HepG2 (cell line): Measurements from ENCODE around the gene CHMP1A. TPM values are rescaled to one million over a fixed set of nuclear protein-coding genes. Genes with fewer than 3 reads are reported as not detected.

Experiments
- ATAC-seq: fragments of 200-7000 bp; cut with Tn5 transposase; 3 replicates; pipeline ENCODE4 v1.9.1; 2020; ENCODE audit warnings: mild to moderate bottlenecking, moderate library complexity
- BruUV-seq: library from RNA; stranded (reverse); fragments of 400-500 nt; replicated peaks from 2 replicates; lab custom pipeline; 2021; lab: Mats Ljungman, UMichigan
- CTCF ChIA-PET: fragments of 300-600 bp; formaldehyde crosslinking; extraction: SDS; loops from one replicate; lab custom pipeline; 2021; ENCODE audit warnings: low total read pairs, inconsistent platforms, low intra/inter-chr PET ratio; lab: Yijun Ruan, JAX
- POLR2A ChIA-PET: fragments of 350-600 bp; sonication (Branson Sonifier 250); formaldehyde crosslinking; loops from one replicate; lab custom pipeline; 2020; ENCODE audit warnings: antibody characterized with exemption, inconsistent platforms; lab: Yijun Ruan, JAX
- DNase-seq: peaks from one replicate; pipeline ENCODE4 v3.0.0-alpha.2; 2015; ENCODE audit warnings: low spot score
- FAIRE-seq: peaks from 3 replicates; lab custom pipeline; 2011; peaks lifted over from hg19 to GRCh38; lab: Jason Lieb, UNC
- H2AFZ ChIP-seq: one replicate; pipeline ENCODE4 v1.6.1; 2011; ENCODE audit warnings: low read length, inconsistent platforms
- H3K27ac ChIP-seq: fragments of 300-600 bp; 3 replicates; pipeline ENCODE4 v1.8.0; 2011; ENCODE audit warnings: mixed run types, mild to moderate bottlenecking, mixed read lengths, low read length, inconsistent platforms; ENCODE audit not compliant: insufficient read depth; ENCODE audit errors: extremely low read length
- H3K27me3 ChIP-seq, 2 experiments: fragments of 200-600 bp in 1 of 2; 2 replicates in 1 of 2; 3 replicates in 1 of 2; pipeline versions ENCODE4 v1.6.0 to v1.8.0; 2011; ENCODE audit warnings: low read length in 2 of 2, mild to moderate bottlenecking in 2 of 2, moderate library complexity in 2 of 2, inconsistent platforms in 1 of 2; ENCODE audit not compliant: insufficient read depth in 2 of 2, control insufficient read depth in 1 of 2
- H3K36me3 ChIP-seq, 2 experiments: fragments of 200-600 bp in 1 of 2; replicated peaks in 1 of 2; 2 replicates in 1 of 2; 3 replicates in 1 of 2; pipeline versions ENCODE4 v1.5.1 to v1.8.0; 2011; ENCODE audit warnings: low read length in 2 of 2, inconsistent platforms in 1 of 2; ENCODE audit not compliant: insufficient read depth in 2 of 2, control insufficient read depth in 1 of 2
- H3K4me1 ChIP-seq: 2 replicates; pipeline ENCODE4 v1.5.1; 2012; ENCODE audit warnings: low read length, inconsistent platforms; ENCODE audit not compliant: insufficient read depth
- H3K4me2 ChIP-seq: 2 replicates; pipeline ENCODE4 v1.6.0; 2011; ENCODE audit warnings: low read depth, low read length, inconsistent platforms
- H3K4me3 ChIP-seq, 3 experiments: fragments of 200-600 bp in 1 of 3; sonication (generic), shearing (Covaris generic) in 1 of 3; replicated peaks in 1 of 3; 2 replicates each; pipeline ENCODE4 v1.5.1; 2011 to 2016; ENCODE audit warnings: low read length in 3 of 3, inconsistent platforms in 2 of 3, low read depth in 2 of 3, mild to moderate bottlenecking in 2 of 3, control low read depth in 1 of 3, mixed read lengths in 1 of 3; ENCODE audit not compliant: insufficient read depth in 1 of 3
- H3K79me2 ChIP-seq: one replicate; pipeline ENCODE4 v1.6.1; 2011; ENCODE audit warnings: low read length, inconsistent platforms; ENCODE audit not compliant: insufficient read depth
- H3K9ac ChIP-seq: 2 replicates; pipeline ENCODE4 v1.6.0; 2011; ENCODE audit warnings: mild to moderate bottlenecking, low read depth, low read length, inconsistent platforms; ENCODE audit not compliant: insufficient read depth
- H3K9me3 ChIP-seq: 2 replicates; pipeline ENCODE4 v1.5.1; 2012; ENCODE audit warnings: mild to moderate bottlenecking, low read length
- H4K20me1 ChIP-seq: 2 replicates; pipeline ENCODE4 v1.6.0; 2011; ENCODE audit warnings: inconsistent platforms, mild to moderate bottlenecking, low read length, moderate library complexity; ENCODE audit not compliant: insufficient read depth
- CBX5 ChIP-seq: sonication (generic); formaldehyde crosslinking; IDR thresholded peaks from 2 replicates; pipeline ENCODE4 v1.4.0; 2020; ENCODE audit warnings: missing genetic modification reagents, borderline replicate concordance
- CCDC6 ChIP-seq: sonication (generic); formaldehyde crosslinking; IDR thresholded peaks from 2 replicates; pipeline ENCODE4 v1.8.1; 2022; ENCODE audit warnings: mild to moderate bottlenecking, missing genetic modification reagents, moderate library complexity
- DMAP1 ChIP-seq: IDR thresholded peaks from 2 replicates; pipeline ENCODE4 v1.6.1; 2016
- ETV6 ChIP-seq: sonication (generic); formaldehyde crosslinking; conservative IDR thresholded peaks from 2 replicates; pipeline ENCODE4 v1.4.0; 2020; ENCODE audit warnings: missing genetic modification reagents
- PHF21A ChIP-seq: sonication (generic); formaldehyde crosslinking; IDR thresholded peaks from 2 replicates; pipeline ENCODE4 v1.5.0; 2020; ENCODE audit warnings: mild to moderate bottlenecking, missing genetic modification reagents
- SMAD3 ChIP-seq: sonication (generic); formaldehyde crosslinking; IDR thresholded peaks from 2 replicates; pipeline ENCODE4 v1.4.0; 2020; ENCODE audit warnings: missing genetic modification reagents
- TBX3 ChIP-seq: fragments of 450-650 bp; IDR thresholded peaks from 2 replicates; pipeline ENCODE4 v1.6.1; 2017; ENCODE audit warnings: antibody characterized with exemption, mild to moderate bottlenecking, inconsistent platforms, borderline replicate concordance
- ZHX2 ChIP-seq, 2 experiments: sonication (generic) in 1 of 2; formaldehyde crosslinking in 1 of 2; IDR thresholded peaks; 2 replicates each; pipeline versions ENCODE4 v1.6.1 to v1.9.0; 2014 to 2022; ENCODE audit warnings: antibody characterized with exemption in 1 of 2, borderline replicate concordance in 1 of 2, inconsistent platforms in 1 of 2, low read depth in 1 of 2, missing genetic modification reagents in 1 of 2
- ZNF20 ChIP-seq: sonication (generic); formaldehyde crosslinking; IDR thresholded peaks from 2 replicates; pipeline ENCODE4 v1.4.0; 2020; ENCODE audit warnings: mild to moderate bottlenecking, moderate library complexity, missing genetic modification reagents
- ZNF205 ChIP-seq: IDR thresholded peaks from 2 replicates; pipeline ENCODE4 v1.6.1; 2018; ENCODE audit warnings: missing biosample characterization, missing genetic modification reagents
- ZNF564 ChIP-seq: sonication (generic); formaldehyde crosslinking; IDR thresholded peaks from 2 replicates; pipeline ENCODE4 v1.8.1; 2023; ENCODE audit warnings: mild to moderate bottlenecking, missing genetic modification reagents
- ZNF567 ChIP-seq: sonication (generic); formaldehyde crosslinking; IDR thresholded peaks from 2 replicates; pipeline ENCODE4 v1.8.1; 2023; ENCODE audit warnings: mild to moderate bottlenecking, missing genetic modification reagents, borderline replicate concordance
- ZNF605 ChIP-seq: sonication (generic); formaldehyde crosslinking; IDR thresholded peaks from 2 replicates; pipeline ENCODE4 v1.8.0; 2022; ENCODE audit warnings: mild to moderate bottlenecking, missing genetic modification reagents
- ZNF614 ChIP-seq: IDR thresholded peaks from 2 replicates; pipeline ENCODE4 v1.6.1; 2018; ENCODE audit warnings: missing biosample characterization, missing genetic modification reagents, inconsistent platforms, borderline replicate concordance
- ZNF678 ChIP-seq: sonication (generic); formaldehyde crosslinking; IDR thresholded peaks from 2 replicates; pipeline ENCODE4 v1.4.0; 2020; ENCODE audit warnings: mild to moderate bottlenecking, missing genetic modification reagents
- WGBS: methylation state at CpG from one replicate; pipeline ENCODE4 v1.1.6; 2017; ENCODE audit warnings: low lambda C conversion rate; 5-methylcytosine and 5-hydroxymethylcytosine counted together
- in situ Hi-C: cut with HindIII; loops from 2 replicates; pipeline ENCODE4 v1.10.0; 2017; ENCODE audit warnings: low pct_unique_long_range_greater_than_20kb; ENCODE audit not compliant: extremely low pct_ligation_motif_present
- intact Hi-C: fragments of 100-400 bp; cut with micrococcal nuclease; formaldehyde crosslinking; loops from one replicate; pipeline ENCODE4 v1.10.0; 2022; ENCODE audit not compliant: unreplicated experiment
- polyA plus RNA-seq, 8 experiments: library from polyadenylated mRNA; depleted of rRNA in 3 of 8; stranded (reverse) in 7 of 8; unstranded in 1 of 8; fragments of >200 nt; fragmentation: Illumina TruSeq in 4 of 8; extraction: Trizol in 4 of 8; gene quantifications; 2 replicates each; pipeline versions ENCODE4 v1.2.1 to v1.2.3, GENCODE V29; 2011 to 2016; ENCODE audit warnings: low read depth in 4 of 8, missing spikeins in 1 of 8, mixed read lengths in 1 of 8; ENCODE audit not compliant: insufficient read depth in 1 of 8
- total RNA-seq, 5 experiments: library from RNA; depleted of rRNA; stranded (reverse); fragments of >200 nt; fragmentation: Illumina TruSeq; extraction: Trizol; gene quantifications; 2 replicates each; pipeline ENCODE4 v1.2.3, GENCODE V29; 2016; ENCODE audit warnings: low read depth in 1 of 5
- TF ChIP-seq, protein P1 (sequence below): sonication (generic); formaldehyde crosslinking; IDR thresholded peaks from 2 replicates; pipeline ENCODE4 v1.5.0; 2020; ENCODE audit warnings: missing genetic modification reagents

Gene CHMP1A
- total and polyA plus RNA-seq, 2 of the 13 experiments (the other 11 are each of a cell fraction or from before 2014, with no cell fraction given): 69.4 to 73.3 TPM

- peak overlapping the region in 1 of 3 experiments; percentile 48; a peak in 1 of 6 replicates for H3K4me3 ChIP-seq
- CTCF ChIA-PET: interaction anchor here (1.0 to 2.6 kb wide), 3 partner anchors 16 to 26 kb away, joined by 3 to 34 read pairs (median 3); no protein-coding TSS in a partner anchor
- POLR2A ChIA-PET: interaction anchor here (0.9 kb wide), 1 partner anchor 85 kb away, joined by 3 read pairs; no protein-coding TSS in a partner anchor
- BruUV-seq: no TSS peak
- H3K27ac ChIP-seq: no peak overlapping the region
- no peak overlapping the region for H3K9ac ChIP-seq
- H3K27me3 ChIP-seq: peaks cover 5 to 20% of the 10 kb centered on the region in 2 experiments; a peak in 2 of 5 replicates
- DNase-seq (no peak), ATAC-seq (peak; percentile 29), FAIRE-seq (no peak)
- H3K9me3 ChIP-seq: no peaks in the 10 kb centered on the region
- no peak overlapping the region for H2AFZ ChIP-seq
- no peaks in the 10 kb centered on the region for H4K20me1 ChIP-seq
- WGBS: 47% methylated on average over 12 of the region's 13 CpGs
- no peaks in the 10 kb centered on the region for H3K36me3 ChIP-seq
- in situ Hi-C loops (no loop called here), intact Hi-C loops (loop anchor here (1.0 kb wide), 1 partner anchor 26 kb away; no protein-coding TSS in a partner anchor)
- H3K4me2 ChIP-seq: peak overlapping the region; percentile 62
- H3K79me2 ChIP-seq: no peaks in the 10 kb centered on the region
- H3K4me1 ChIP-seq: peaks cover 40% of the 10 kb centered on the region
- TF ChIP-seq ZHX2 (IDR thresholded peaks at IDR 0.05; ENCODE audit: low read depth) (no peak), ZHX2 (CRISPR knock-in tag; IDR thresholded peaks at IDR 0.05; ENCODE audit: borderline replicate concordance) (no peak), ZNF205 (CRISPR knock-in tag) (no peak), SMAD3 (0 out of 2 replicates have a peak, but pooled peaks have one; percentile 5), ZNF605 (0 out of 2 replicates have a peak, but pooled peaks have one; percentile 29), TBX3 (no peak), ETV6 (no peak), ZNF567 (CRISPR knock-in tag) (0 out of 2 replicates have a peak, but pooled peaks have one; percentile 12), ZNF614 (CRISPR knock-in tag) (peak; percentile 7; the same call in 1 of the 2 replicates), PHF21A (CRISPR knock-in tag) (no peak), CCDC6 (0 out of 2 replicates have a peak, but pooled peaks have one; percentile 13), ZNF20 (CRISPR knock-in tag) (no peak), CBX5 (CRISPR knock-in tag) (no peak), ZNF564 (no peak), ZNF678 (CRISPR knock-in tag) (peak; percentile 16; the same call in 1 of the 2 replicates), DMAP1 (CRISPR knock-in tag) (no peak)
- TF ChIP-seq, protein P1, sequence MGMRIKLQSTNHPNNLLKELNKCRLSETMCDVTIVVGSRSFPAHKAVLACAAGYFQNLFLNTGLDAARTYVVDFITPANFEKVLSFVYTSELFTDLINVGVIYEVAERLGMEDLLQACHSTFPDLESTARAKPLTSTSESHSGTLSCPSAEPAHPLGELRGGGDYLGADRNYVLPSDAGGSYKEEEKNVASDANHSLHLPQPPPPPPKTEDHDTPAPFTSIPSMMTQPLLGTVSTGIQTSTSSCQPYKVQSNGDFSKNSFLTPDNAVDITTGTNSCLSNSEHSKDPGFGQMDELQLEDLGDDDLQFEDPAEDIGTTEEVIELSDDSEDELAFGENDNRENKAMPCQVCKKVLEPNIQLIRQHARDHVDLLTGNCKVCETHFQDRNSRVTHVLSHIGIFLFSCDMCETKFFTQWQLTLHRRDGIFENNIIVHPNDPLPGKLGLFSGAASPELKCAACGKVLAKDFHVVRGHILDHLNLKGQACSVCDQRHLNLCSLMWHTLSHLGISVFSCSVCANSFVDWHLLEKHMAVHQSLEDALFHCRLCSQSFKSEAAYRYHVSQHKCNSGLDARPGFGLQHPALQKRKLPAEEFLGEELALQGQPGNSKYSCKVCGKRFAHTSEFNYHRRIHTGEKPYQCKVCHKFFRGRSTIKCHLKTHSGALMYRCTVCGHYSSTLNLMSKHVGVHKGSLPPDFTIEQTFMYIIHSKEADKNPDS (CRISPR knock-in tag): 0 out of 2 replicates have a peak, but pooled peaks have one; percentile 78
These were observed 42.3 kb downstream of the CHMP1A start for GRCh38 chr16:89615176-89615575.
